HL-60 (cell line): ENCODE data around the gene ARHGAP23.
"Not testable (repeated sequence)": the region's sequence is repeated elsewhere in the genome, so short reads cannot be mapped to it uniquely, and the experiment has no call there.

Experiments
- DNase-seq, 2 experiments: peaks; one replicate each; pipeline ENCODE4 v3.0.0-alpha.2; 2010 to 2020; ENCODE audit warnings: low read depth in 1 of 2, low spot score in 1 of 2
- H3K27ac ChIP-seq: fragments of 250-450 bp; sonication (Bioruptor Pico); replicated peaks from 2 replicates; pipeline ENCODE4 v1.5.1; 2020; ENCODE audit warnings: mild to moderate bottlenecking, moderate library complexity
- H3K27me3 ChIP-seq: fragments of 250-450 bp; sonication (Bioruptor Pico); 2 replicates; pipeline ENCODE4 v1.5.1; 2021; ENCODE audit warnings: mild to moderate bottlenecking, moderate library complexity; ENCODE audit not compliant: insufficient read depth, poor library complexity, severe bottlenecking
- H3K4me3 ChIP-seq: replicated peaks from 2 replicates; pipeline ENCODE4 v1.5.1; 2011; ENCODE audit warnings: mild to moderate bottlenecking, control low read depth, low read length; ENCODE audit not compliant: insufficient read depth
- GABPA ChIP-seq: IDR thresholded peaks from 2 replicates; pipeline ENCODE4 v1.6.1; 2012; ENCODE audit warnings: low read depth
- POLR2AphosphoS5 ChIP-seq: IDR thresholded peaks from 2 replicates; pipeline ENCODE4 v1.6.1; 2012; ENCODE audit warnings: low read depth
- SPI1 ChIP-seq: IDR thresholded peaks from 2 replicates; pipeline ENCODE4 v1.6.1; 2012; ENCODE audit warnings: low read depth, mild to moderate bottlenecking, borderline replicate concordance
- TF ChIP-seq, protein P1 (sequence below): IDR thresholded peaks from one replicate; pipeline ENCODE4 v1.5.1; 2011; ENCODE audit warnings: low read length, control low read depth, inconsistent platforms; ENCODE audit not compliant: insufficient read depth
- TF ChIP-seq, protein P2 (sequence below): IDR thresholded peaks from 2 replicates; pipeline ENCODE4 v1.6.1; 2012; ENCODE audit warnings: low read depth; ENCODE audit not compliant: insufficient replicate concordance

Gene ARHGAP23

DNA sequence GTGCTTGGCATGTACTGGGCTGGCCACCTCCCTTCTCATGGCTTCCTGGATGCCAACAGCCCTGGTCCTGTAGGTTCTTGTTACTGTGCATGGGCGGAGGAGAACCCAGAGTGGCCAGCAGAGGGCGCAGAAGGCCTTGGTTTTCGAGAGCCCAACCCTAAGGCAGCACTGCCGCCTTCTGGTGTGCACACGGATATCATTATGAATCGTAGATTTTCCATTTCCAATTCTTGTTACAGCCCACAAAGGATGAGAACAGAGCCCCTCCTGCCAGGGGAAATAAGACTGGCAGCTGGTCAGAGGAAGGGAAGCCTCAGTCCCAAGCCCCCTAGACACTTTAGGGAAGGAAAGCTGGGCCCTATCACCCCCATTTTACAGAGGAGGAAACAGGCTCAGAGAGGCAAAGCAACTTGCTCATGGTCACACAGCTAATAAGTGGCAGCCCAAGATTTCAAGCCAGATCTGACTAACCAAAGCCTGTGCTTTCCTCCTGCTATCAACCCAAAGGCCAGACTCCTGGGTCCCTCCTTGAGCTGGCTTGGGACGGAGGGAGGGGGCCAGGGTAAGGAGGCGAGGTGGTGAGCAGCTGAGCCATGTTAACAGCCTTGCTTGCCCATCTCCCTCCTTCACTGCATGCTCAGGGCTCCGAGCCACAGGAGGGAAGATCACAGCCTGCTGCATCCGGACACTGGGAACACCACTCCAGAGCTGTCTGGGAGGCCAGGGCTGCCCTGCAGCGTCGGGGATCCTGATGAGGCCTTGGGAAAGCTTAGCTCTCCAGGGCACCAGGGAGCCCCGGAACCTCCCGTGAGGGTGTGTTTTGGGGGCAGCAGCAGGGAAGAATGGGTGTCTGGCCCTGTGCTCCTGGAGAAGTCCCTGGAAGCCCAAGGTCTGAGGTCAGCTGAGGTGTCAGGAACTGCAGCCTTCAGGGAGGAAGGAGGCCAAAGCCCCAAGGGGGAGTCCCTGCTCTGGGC lies 64.1 kb downstream of the ARHGAP23 start:
- TF ChIP-seq, protein P1, sequence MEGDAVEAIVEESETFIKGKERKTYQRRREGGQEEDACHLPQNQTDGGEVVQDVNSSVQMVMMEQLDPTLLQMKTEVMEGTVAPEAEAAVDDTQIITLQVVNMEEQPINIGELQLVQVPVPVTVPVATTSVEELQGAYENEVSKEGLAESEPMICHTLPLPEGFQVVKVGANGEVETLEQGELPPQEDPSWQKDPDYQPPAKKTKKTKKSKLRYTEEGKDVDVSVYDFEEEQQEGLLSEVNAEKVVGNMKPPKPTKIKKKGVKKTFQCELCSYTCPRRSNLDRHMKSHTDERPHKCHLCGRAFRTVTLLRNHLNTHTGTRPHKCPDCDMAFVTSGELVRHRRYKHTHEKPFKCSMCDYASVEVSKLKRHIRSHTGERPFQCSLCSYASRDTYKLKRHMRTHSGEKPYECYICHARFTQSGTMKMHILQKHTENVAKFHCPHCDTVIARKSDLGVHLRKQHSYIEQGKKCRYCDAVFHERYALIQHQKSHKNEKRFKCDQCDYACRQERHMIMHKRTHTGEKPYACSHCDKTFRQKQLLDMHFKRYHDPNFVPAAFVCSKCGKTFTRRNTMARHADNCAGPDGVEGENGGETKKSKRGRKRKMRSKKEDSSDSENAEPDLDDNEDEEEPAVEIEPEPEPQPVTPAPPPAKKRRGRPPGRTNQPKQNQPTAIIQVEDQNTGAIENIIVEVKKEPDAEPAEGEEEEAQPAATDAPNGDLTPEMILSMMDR: peak; percentile 76
- H3K27ac ChIP-seq, H3K4me3 ChIP-seq, H3K27me3 ChIP-seq: not testable (repeated sequence)
- peak; percentile 46 to 92 for DNase-seq

DNA sequence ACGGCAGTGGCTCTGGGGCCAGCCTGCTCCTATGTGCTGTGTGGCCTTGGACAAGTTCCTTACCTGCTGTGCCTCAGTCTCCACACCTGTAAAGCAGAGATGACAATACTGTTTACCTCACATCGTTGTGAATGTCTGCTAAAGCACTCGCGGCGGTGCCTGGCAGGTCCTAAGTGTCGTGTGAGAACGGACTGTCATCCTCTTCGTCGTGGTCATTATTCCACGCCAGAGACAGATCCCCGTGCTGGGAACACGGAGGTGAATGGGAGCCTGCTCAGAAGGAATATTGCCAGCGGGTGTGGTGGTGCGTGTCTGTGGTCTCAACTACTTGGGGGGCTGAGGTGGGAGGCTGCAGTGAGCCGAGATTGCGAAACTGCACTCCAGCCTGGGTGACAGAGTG lies 65.9 kb downstream of the ARHGAP23 start:
- H3K4me3 ChIP-seq, H3K27ac ChIP-seq, DNase-seq, H3K27me3 ChIP-seq: not testable (repeated sequence)

DNA sequence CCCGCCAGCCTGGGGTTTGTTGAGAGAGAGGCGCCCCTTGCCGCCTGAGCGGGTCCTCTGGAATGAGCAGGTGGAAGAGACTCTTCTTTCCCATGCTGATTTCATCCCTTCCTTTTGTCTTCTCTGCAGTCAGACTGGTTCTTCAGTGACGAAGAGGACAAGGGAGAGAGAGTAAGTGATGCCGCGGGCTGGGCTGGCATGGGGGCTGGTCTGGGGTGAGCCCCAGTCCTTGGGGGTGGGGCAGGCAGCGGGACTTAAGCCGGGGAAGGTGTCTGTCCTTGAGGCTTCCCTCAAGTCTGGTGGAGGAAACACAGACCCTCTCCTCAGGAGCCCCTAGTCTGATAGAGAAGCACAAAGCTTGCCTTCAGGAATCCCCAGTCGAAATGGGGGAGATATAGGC lies 69.4 kb downstream of the ARHGAP23 start:
- not testable (repeated sequence) for H3K27ac ChIP-seq, DNase-seq, H3K27me3 ChIP-seq, H3K4me3 ChIP-seq

DNA sequence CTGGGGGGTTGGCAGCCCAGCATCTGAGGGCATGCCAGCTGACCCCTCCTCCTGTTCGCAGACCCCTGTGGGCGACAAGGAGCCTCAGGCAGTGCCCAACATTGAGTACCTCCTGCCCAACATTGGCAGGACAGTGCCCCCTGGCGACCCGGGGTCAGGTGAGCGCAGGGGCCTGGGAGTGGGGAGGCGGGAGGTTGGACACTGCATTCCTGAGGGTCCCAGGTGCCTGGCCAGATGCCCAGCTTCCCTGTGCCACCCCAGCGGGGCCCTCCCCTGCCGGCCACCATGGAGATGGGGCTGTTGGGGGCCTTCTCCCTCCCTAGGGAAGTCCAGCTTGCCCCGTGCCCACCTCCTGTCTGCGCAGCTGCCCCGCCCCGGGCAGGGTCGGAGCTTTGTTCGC lies 70.1 kb downstream of the ARHGAP23 start:
- no peak overlapping the region for H3K27ac ChIP-seq
- TF ChIP-seq SPI1 (no peak), GABPA (no peak), POLR2AphosphoS5 (no peak)
- TF ChIP-seq, protein P2, sequence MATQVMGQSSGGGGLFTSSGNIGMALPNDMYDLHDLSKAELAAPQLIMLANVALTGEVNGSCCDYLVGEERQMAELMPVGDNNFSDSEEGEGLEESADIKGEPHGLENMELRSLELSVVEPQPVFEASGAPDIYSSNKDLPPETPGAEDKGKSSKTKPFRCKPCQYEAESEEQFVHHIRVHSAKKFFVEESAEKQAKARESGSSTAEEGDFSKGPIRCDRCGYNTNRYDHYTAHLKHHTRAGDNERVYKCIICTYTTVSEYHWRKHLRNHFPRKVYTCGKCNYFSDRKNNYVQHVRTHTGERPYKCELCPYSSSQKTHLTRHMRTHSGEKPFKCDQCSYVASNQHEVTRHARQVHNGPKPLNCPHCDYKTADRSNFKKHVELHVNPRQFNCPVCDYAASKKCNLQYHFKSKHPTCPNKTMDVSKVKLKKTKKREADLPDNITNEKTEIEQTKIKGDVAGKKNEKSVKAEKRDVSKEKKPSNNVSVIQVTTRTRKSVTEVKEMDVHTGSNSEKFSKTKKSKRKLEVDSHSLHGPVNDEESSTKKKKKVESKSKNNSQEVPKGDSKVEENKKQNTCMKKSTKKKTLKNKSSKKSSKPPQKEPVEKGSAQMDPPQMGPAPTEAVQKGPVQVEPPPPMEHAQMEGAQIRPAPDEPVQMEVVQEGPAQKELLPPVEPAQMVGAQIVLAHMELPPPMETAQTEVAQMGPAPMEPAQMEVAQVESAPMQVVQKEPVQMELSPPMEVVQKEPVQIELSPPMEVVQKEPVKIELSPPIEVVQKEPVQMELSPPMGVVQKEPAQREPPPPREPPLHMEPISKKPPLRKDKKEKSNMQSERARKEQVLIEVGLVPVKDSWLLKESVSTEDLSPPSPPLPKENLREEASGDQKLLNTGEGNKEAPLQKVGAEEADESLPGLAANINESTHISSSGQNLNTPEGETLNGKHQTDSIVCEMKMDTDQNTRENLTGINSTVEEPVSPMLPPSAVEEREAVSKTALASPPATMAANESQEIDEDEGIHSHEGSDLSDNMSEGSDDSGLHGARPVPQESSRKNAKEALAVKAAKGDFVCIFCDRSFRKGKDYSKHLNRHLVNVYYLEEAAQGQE: no peak
- TF ChIP-seq, protein P1: no peak
- DNase-seq: no peak
- H3K4me3 ChIP-seq: no peak overlapping the region
- no peaks in the 10 kb centered on the region for H3K27me3 ChIP-seq

DNA sequence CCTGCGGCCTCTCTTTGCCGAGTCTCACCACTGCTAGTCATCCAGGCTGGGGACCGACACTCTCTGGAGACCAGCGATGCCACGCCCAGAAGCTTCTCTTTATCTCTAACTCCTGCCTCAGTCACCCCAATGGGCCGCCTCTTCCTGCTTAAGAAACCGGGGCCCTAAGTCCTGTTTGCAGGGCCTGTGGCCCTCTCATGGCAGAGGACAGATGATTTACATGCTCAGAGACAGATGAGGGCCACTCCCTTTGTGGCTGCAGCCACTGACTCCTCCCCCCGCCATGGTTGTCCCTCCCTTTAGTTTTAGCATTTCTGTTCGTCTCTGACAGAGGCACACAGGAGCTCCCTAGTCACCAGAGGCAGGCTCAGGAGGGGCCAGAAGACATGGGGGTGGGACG lies 71.0 kb downstream of the ARHGAP23 start:
- not testable (repeated sequence) for DNase-seq, H3K27ac ChIP-seq, H3K4me3 ChIP-seq, H3K27me3 ChIP-seq

DNA sequence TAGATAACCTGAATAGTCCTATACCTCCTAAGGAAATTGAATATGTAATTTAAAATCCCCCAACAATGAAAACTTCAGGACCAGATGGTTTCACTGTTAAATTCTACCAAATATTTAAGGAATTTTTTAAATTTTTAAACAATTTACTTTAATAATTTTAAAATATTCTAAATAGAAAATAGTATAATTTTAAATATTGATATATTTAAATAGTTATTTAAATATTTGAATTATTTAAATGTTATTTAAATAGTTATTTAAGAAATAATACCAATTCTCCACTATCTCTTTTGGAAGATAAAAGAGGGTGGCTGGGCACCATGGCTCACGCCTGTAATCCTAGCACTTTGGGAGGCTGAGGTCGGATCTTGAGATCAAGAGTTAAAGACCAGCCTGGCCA lies 73.5 kb downstream of the ARHGAP23 start:
- DNase-seq, H3K27me3 ChIP-seq, H3K27ac ChIP-seq, H3K4me3 ChIP-seq: not testable (repeated sequence)

DNA sequence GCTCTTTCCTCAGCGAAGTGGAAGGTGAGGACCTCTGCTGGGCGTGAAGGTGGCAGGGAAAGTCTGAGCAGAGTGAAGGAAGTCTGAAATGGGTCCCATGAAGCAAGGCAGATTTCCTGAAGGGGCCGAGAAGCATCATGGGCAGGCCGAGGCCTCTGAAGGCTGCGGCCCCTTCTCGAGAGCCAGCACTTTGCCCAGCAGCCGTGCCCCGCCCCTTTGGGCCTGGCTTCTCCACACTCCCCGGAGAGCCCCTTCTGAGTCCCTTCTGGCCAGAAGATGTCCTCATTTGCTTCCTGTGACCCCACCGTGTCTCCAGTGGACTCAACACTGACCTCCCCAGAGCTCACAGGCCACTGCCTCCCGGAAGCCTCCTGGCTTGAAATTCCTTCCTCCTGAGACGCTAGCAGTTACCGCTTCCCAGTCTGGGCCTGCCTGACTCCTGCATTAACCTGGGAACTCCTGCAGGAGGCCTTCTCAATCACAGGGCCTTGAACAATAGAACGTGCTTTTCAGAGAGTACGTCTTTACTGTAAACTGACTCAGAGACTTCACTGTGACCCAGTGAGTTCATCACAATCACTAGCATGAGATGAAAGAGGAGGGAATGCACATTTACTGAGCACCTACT lies 75.1 kb downstream of the ARHGAP23 start:
- not testable (repeated sequence) for H3K27me3 ChIP-seq, H3K4me3 ChIP-seq, H3K27ac ChIP-seq, DNase-seq
